Activated T-cell treated with anti-CD3 and anti-CD28 coated beads for 48 hours (primary cell): Measurements from ENCODE around the gene MYO1C.
A peak's percentile ranks its signal among the peaks of the same experiment; 100 is the strongest.
"Not testable (repeated sequence)": the region's sequence is repeated elsewhere in the genome, so short reads cannot be mapped to it uniquely, and the experiment has no call there.

Experiments
- DNase-seq: peaks from one replicate; pipeline ENCODE4 v3.0.0-alpha.2; 2020; ENCODE audit warnings: low read depth

The MYO1C gene

GRCh38 chr17:1462164-1463112 lies 30.0 kb downstream of the MYO1C start:
- DNase-seq: no peak

- no peak for DNase-seq
These were observed 31.1 kb downstream of the MYO1C start for GRCh38 chr17:1461198-1461944.

GRCh38 chr17:1460233-1460632 lies 32.3 kb downstream of the MYO1C start:
- no peak for DNase-seq

- peak; percentile 100 for DNase-seq
These were observed 36.5 kb downstream of the MYO1C start, which contains the start of gene CRK for GRCh38 chr17:1455797-1456599. Gene CRK (minus strand): TSS chr17:1456232. CDS start chr17:1456117, 115 bp downstream.

- DNase-seq: peak; percentile 25
These were observed 37.1 kb downstream of the MYO1C start for GRCh38 chr17:1455291-1455796.

- no peak for DNase-seq
These were observed 37.9 kb downstream of the MYO1C start for GRCh38 chr17:1454541-1454940.

GRCh38 chr17:1453694-1454093 lies 38.8 kb downstream of the MYO1C start:
- DNase-seq: not testable (repeated sequence)

GRCh38 chr17:1452836-1453235 lies 39.6 kb downstream of the MYO1C start:
- DNase-seq: no peak

GRCh38 chr17:1450261-1450660 lies 42.2 kb downstream of the MYO1C start:
- not testable (repeated sequence) for DNase-seq

- no peak for DNase-seq
These were observed 43.0 kb downstream of the MYO1C start for GRCh38 chr17:1449412-1449967.

- DNase-seq: no peak
These were observed 45.4 kb downstream of the MYO1C start for GRCh38 chr17:1447052-1447451.

- DNase-seq: no peak
These were observed 46.3 kb downstream of the MYO1C start for GRCh38 chr17:1446201-1446600.

GRCh38 chr17:1445695-1446094 lies 46.8 kb downstream of the MYO1C start:
- not testable (repeated sequence) for DNase-seq

GRCh38 chr17:1442721-1443120 lies 49.8 kb downstream of the MYO1C start:
- not testable (repeated sequence) for DNase-seq

GRCh38 chr17:1442187-1442586 lies 50.3 kb downstream of the MYO1C start:
- no peak for DNase-seq

- DNase-seq: no peak
These were observed 51.6 kb downstream of the MYO1C start for GRCh38 chr17:1440921-1441320.

- DNase-seq: no peak
These were observed 53.8 kb downstream of the MYO1C start for GRCh38 chr17:1438593-1439083.

- DNase-seq: no peak
These were observed 57.2 kb downstream of the MYO1C start for GRCh38 chr17:1435326-1435725.

- DNase-seq: no peak
These were observed 58.3 kb downstream of the MYO1C start for GRCh38 chr17:1434150-1434549.

- DNase-seq: no peak
These were observed 60.8 kb downstream of the MYO1C start for GRCh38 chr17:1431631-1432104.

GRCh38 chr17:1423456-1424135 lies 68.9 kb downstream of the MYO1C start:
- DNase-seq: no peak
